Measurements from ENCODE around the gene ACKR4. TPM values are rescaled to one million over a fixed set of nuclear protein-coding genes. Genes with fewer than 3 reads are reported as not detected.

Gene ACKR4
- polyA plus RNA-seq, 1 of the 3 experiments (the other 2 are of a cell fraction) = 0.10 TPM

DNA sequence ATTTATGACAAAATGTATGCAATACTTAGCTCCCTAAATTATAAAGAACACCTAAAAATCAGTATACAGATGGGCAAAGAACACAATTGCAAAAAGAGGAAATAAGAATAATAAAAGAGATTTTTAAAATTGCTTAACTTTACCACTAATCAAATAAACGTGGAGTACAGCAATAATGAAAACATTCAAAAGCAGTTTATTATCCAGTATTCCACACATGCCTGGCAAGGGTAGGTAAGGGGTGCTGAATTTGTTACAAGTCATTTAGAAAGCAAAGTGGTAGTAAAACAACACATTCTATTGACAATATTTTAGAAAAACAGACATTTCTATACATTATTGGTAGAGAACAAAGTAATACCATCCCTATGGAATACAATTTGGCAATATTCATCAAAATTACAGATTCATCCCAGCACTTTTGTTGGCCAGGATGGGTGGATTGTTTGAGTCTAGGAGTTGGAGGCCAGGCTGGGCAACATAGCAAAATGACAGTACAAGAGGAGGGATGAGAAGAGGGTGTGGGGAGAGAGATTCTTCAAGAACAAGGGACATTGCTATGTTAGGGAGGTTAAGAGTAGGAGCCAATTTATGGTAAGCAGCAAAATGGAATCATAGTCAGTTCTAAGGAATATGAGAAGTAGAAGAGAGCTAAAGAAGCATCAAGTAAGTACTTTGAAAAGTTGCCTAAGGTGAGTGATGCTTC lies 3.7 kb upstream of the ACKR4 start:
- H3K9me2 ChIP-seq = no peaks in the 10 kb centered on the region
- no peaks in the 10 kb centered on the region for H3K79me2 ChIP-seq (ENCODE audit: insufficient read depth)
- peak overlapping the region; percentile 76 to 92; a peak in 3 of 4 replicates for H3K27ac ChIP-seq (ENCODE audit: low read depth in 2 of 2, low read length in 1 of 2)
- no peaks in the 10 kb centered on the region for H4K20me1 ChIP-seq (ENCODE audit: insufficient read depth)
- peaks cover 40% of the 10 kb centered on the region for H3F3A ChIP-seq (replicated peaks; ENCODE audit: insufficient read depth)
- peak overlapping the region; percentile 32; the same call in 1 of the 2 replicates for H2AFZ ChIP-seq (ENCODE audit: low read depth)
- peaks cover 4 to 9% of the 10 kb centered on the region in 2 experiments for H3K36me3 ChIP-seq (replicated peaks in 1 of 2; ENCODE audit: control insufficient read depth in 1 of 2, insufficient read depth in 2 of 2, low read length in 1 of 2)
- TF ChIP-seq MEF2A (IDR thresholded peaks at IDR 0.05; ENCODE audit: borderline replicate concordance, low read depth) (no peak), FOSL2 (IDR thresholded peaks at IDR 0.05; ENCODE audit: borderline replicate concordance, low read depth) (no peak), TCF12 (IDR thresholded peaks at IDR 0.05) (no peak), GATA2 (CRISPR knock-in tag; IDR thresholded peaks at IDR 0.05) (no peak), SMC3 (IDR thresholded peaks at IDR 0.05; ENCODE audit: low read depth, low read length) (no peak), YY1 (IDR thresholded peaks at IDR 0.05; ENCODE audit: low read depth) (no peak), NFIC (IDR thresholded peaks at IDR 0.05; ENCODE audit: borderline replicate concordance) (no peak), EZH2phosphoT487 (IDR thresholded peaks at IDR 0.05; ENCODE audit: borderline replicate concordance, low read depth) (no peak), CTCF (IDR thresholded peaks at IDR 0.05) (no peak), GABPA (IDR thresholded peaks at IDR 0.05; ENCODE audit: low read depth) (no peak), USF2 (IDR thresholded peaks at IDR 0.05; ENCODE audit: borderline replicate concordance, low read depth, low read length) (no peak), JUND (IDR thresholded peaks at IDR 0.05) (no peak), PBX3 (IDR thresholded peaks at IDR 0.05) (no peak)
- TF ChIP-seq, protein P1, sequence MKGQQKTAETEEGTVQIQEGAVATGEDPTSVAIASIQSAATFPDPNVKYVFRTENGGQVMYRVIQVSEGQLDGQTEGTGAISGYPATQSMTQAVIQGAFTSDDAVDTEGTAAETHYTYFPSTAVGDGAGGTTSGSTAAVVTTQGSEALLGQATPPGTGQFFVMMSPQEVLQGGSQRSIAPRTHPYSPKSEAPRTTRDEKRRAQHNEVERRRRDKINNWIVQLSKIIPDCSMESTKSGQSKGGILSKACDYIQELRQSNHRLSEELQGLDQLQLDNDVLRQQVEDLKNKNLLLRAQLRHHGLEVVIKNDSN (IDR thresholded peaks at IDR 0.05; ENCODE audit: borderline replicate concordance, low read depth) = no peak
- H3K4me3 ChIP-seq (ENCODE audit: low read depth in 2 of 2, low read length in 1 of 2) = 0 out of 4 replicates have a peak overlapping the region, but pooled peaks of 1 of the 2 experiments have one; percentile 2
- peak overlapping the region; percentile 48 for H3K9ac ChIP-seq
- peaks cover 4 to 34% of the 10 kb centered on the region in 2 experiments; a peak in 3 of 4 replicates for H3K4me1 ChIP-seq (ENCODE audit: control insufficient read depth in 1 of 2, insufficient read depth in 2 of 2, low read depth in 1 of 2, low read length in 1 of 2)
- H3K9me3 ChIP-seq = no peaks in the 10 kb centered on the region
- CTCF ChIA-PET = interaction anchor here (1.3 kb wide), 1 partner anchor 57 kb away, joined by 3 read pairs; no protein-coding TSS in a partner anchor
- WGBS (ENCODE audit: low lambda C conversion rate) = 33% methylated on average over 1 of the region's 1 CpG
- DNase-seq = no peak
- POLR2A ChIA-PET = no interaction called here
- H3K4me2 ChIP-seq = peak overlapping the region; percentile 48
- no peaks in the 10 kb centered on the region for H3K27me3 ChIP-seq (ENCODE audit: insufficient read depth)
